Neutrophil (primary cell): Measurements from ENCODE around the gene COL4A1.

Source experiments
- H3K27ac ChIP-seq: fragments of 200-600 bp; sonication (generic); 2 replicates; pipeline ENCODE4 v1.5.1; 2016; ENCODE audit warnings: mild to moderate bottlenecking, moderate library complexity
- H3K27me3 ChIP-seq: fragments of 200-600 bp; sonication (generic); 2 replicates; pipeline ENCODE4 v1.6.0; 2016; ENCODE audit warnings: mild to moderate bottlenecking
- H3K36me3 ChIP-seq: fragments of 200-600 bp; sonication (generic); 2 replicates; pipeline ENCODE4 v1.5.1; 2017
- H3K4me1 ChIP-seq, 2 experiments: fragments of 200-600 bp in 1 of 2; sonication (generic) in 1 of 2; 1 replicate in 1 of 2; 2 replicates in 1 of 2; pipeline versions ENCODE4 v1.5.1 to v1.6.1; 2013 to 2016; ENCODE audit warnings: low read depth in 1 of 2, low read length in 1 of 2, mild to moderate bottlenecking in 1 of 2, moderate library complexity in 1 of 2; ENCODE audit not compliant: control insufficient read depth in 1 of 2, insufficient read depth in 1 of 2
- H3K4me3 ChIP-seq, 2 experiments: fragments of 200-600 bp in 1 of 2; sonication (generic) in 1 of 2; 1 replicate in 1 of 2; 2 replicates in 1 of 2; pipeline ENCODE4 v1.5.1; 2013 to 2016; ENCODE audit warnings: low read depth in 1 of 2, low read length in 1 of 2, mild to moderate bottlenecking in 1 of 2, moderate library complexity in 1 of 2
- H3K9me3 ChIP-seq: fragments of 200-600 bp; sonication (generic); 2 replicates; pipeline ENCODE4 v1.5.1; 2016
- TF ChIP-seq, protein P1 (sequence below): fragments of 200-600 bp; sonication (generic); IDR thresholded peaks from 2 replicates; pipeline ENCODE4 v1.5.1; 2016; ENCODE audit warnings: antibody characterized with exemption

The COL4A1 gene

DNA sequence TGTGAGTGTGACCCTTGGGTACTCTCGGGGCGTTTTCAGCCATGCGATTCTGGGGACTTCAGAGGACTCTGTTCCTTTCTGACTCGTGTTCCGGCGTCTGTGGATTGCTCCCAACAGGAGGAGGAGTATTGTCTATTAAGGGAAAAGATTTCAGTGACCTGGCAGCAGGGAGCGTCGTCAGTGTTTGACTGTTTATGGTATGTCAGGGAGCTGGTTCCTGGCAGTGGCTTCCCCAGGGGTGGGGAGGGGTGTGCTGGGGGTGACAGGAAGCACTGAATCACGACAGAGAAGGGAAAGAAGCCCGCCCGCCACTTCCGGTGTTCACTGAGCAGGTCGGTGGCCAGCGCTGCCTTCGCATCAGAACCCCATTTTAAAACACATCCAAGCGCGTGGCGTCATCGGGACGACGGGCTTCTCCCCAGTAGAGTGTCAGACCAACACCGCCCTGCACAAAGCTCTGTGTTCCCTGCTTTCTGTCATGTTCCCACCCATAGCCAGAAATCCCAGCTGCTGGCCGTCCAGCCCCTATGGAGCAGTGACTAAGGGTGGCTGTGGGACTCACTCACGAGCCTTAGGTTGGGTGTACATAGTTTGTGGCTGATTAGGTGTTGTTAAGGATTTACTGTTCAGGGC, 34.0 kb upstream of the COL4A1 start:
- Histone ChIP-seq H3K4me1 (no peaks in the 10 kb centered on the region), H3K36me3 (no peaks in the 10 kb centered on the region), H3K27me3 (peaks cover 73% of the 10 kb centered on the region), H3K4me3 (no peak overlapping the region), H3K27ac (no peak overlapping the region), H3K9me3 (no peaks in the 10 kb centered on the region)
- TF ChIP-seq, protein P1, sequence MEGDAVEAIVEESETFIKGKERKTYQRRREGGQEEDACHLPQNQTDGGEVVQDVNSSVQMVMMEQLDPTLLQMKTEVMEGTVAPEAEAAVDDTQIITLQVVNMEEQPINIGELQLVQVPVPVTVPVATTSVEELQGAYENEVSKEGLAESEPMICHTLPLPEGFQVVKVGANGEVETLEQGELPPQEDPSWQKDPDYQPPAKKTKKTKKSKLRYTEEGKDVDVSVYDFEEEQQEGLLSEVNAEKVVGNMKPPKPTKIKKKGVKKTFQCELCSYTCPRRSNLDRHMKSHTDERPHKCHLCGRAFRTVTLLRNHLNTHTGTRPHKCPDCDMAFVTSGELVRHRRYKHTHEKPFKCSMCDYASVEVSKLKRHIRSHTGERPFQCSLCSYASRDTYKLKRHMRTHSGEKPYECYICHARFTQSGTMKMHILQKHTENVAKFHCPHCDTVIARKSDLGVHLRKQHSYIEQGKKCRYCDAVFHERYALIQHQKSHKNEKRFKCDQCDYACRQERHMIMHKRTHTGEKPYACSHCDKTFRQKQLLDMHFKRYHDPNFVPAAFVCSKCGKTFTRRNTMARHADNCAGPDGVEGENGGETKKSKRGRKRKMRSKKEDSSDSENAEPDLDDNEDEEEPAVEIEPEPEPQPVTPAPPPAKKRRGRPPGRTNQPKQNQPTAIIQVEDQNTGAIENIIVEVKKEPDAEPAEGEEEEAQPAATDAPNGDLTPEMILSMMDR: no peak

DNA sequence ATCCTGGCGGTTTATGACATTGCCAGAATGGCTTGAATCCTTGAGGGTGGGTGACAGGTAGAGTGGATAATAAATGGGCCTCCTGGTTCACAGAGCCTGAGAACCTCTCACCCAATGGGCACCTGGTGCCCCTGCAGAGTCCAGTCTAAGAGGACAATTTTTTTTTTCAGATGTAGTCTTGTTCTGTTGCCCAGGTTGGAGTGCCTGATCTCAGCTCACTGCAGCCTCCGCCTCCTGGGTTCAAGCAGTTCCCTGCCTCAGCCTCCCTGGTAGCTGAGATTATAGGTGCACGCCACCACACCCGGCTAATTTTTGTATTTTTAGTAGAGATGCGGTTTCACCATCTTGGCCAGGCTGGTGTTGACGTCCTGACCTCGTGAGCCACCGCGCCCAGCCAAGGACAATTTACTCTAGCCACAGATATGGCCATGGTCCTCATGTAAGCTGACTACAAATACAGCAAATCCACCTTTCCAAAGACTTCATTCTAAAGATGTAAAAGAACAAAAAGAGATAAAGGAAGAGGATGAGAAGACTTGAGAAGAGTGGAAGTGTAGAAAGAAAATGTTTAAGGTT, 33.1 kb upstream of the COL4A1 start:
- no peaks in the 10 kb centered on the region for H3K9me3 ChIP-seq
- H3K4me1 ChIP-seq: no peaks in the 10 kb centered on the region
- peaks cover 73% of the 10 kb centered on the region for H3K27me3 ChIP-seq
- TF ChIP-seq, protein P1: no peak
- no peak overlapping the region for H3K4me3 ChIP-seq
- H3K36me3 ChIP-seq: no peaks in the 10 kb centered on the region
- no peak overlapping the region for H3K27ac ChIP-seq

DNA sequence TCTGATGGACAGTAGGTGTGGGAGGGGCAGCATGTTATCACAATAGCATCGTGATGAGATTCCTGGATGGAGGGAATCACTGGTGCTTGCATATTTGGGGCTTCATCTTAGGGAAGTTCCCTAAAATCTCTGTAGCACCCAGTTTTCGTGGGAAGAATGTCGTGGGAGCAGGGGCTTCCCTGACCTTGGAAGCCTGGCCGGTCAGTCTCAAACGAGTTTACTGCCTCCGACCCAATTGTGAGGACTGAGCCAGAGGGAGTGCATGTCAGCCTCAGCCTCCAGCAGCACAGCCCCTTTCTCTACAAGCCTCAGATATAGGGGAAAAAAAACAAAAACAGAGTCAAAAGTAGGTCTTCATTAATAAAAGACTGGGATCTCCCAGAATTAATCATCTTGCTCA, 32.3 kb upstream of the COL4A1 start:
- H3K9me3 ChIP-seq: no peaks in the 10 kb centered on the region
- TF ChIP-seq, protein P1: no peak
- no peaks in the 10 kb centered on the region for H3K4me1 ChIP-seq
- H3K27me3 ChIP-seq: peaks cover 68% of the 10 kb centered on the region
- H3K4me3 ChIP-seq: no peak overlapping the region
- no peaks in the 10 kb centered on the region for H3K36me3 ChIP-seq
- H3K27ac ChIP-seq: no peak overlapping the region

DNA sequence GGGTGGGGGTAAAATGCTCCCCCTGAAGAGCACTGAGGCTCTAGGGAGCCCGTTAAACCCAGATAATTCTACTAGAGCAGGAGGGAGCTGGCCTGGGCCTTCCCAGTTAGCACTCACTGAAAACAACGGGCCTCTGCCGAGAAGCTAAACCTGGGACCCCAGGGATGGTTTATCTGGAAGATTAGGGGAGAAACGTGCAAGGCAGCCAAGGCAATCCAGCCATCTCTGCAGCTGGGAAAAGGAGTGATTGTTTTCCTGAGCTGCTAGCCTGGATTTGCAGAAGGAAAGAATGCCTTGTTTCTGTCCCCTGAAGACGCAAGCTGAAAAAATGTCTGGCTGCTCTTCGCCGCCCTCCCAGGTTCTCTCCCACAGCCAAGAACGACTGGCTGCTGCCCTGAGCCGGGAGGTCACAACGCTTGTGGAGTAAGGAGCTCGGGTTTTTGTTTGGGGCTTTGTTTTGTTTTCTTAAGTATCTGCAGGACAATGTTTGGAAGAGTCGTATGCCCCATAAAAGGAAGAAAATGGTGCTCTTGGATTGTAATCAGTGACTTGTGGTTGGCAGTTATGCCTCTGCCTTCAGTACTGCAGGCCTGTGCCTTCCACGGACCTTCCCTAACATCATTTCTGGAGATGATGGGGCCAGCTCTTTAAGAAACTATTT, 31.6 kb upstream of the COL4A1 start:
- H3K4me3 ChIP-seq: no peak overlapping the region
- H3K27me3 ChIP-seq: peaks cover 61% of the 10 kb centered on the region
- H3K36me3 ChIP-seq: no peaks in the 10 kb centered on the region
- no peaks in the 10 kb centered on the region for H3K4me1 ChIP-seq
- TF ChIP-seq, protein P1: no peak
- no peaks in the 10 kb centered on the region for H3K9me3 ChIP-seq
- no peak overlapping the region for H3K27ac ChIP-seq

DNA sequence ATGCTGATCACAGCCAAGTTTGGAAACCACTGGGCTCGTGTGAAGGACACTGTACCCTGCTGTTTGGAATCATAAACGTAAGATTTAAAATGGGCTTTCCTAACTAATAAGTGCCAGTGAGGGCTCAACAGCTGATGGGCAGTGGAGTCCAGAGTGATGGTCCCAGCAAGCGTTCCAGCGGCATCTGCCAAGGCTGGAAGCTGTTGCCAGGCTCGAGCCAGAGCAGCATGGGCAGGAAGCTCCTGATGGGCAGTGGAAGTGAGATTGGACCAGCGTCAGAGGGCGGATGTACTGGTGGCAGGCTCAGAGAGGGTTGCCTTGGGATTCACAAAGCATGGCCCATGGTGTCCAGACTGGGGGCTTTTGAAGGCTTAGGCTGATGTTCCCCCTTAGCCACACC, 30.3 kb upstream of the COL4A1 start:
- Histone ChIP-seq H3K27ac (no peak overlapping the region), H3K4me3 (no peak overlapping the region), H3K9me3 (no peaks in the 10 kb centered on the region), H3K36me3 (no peaks in the 10 kb centered on the region), H3K4me1 (no peaks in the 10 kb centered on the region), H3K27me3 (peaks cover 57% of the 10 kb centered on the region)
- TF ChIP-seq, protein P1: no peak
